ENCODE results near the gene NCR2. TPM values are rescaled to one million over a fixed set of nuclear protein-coding genes. Genes with fewer than 3 reads are reported as not detected.

The NCR2 gene
- total RNA-seq, 2 donors from 2014 or later = not detected

DNA sequence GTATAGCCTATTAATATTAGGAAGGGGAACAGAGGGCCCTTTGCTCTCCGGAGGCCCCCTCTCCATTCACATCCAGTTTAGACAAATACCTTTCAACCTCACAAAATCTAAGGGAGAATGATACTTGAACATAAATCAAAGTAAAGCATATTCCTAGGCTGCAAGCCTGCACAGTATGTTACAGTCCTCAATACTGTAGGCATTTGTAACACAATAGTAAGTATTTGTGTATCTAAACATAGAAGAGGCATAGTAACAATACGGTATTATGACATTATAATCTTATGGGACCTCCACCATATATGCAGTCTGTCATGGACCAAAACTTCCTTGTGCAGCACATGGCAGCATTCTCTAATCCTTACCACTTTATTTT, 46.7 kb upstream of the NCR2 start:
- peaks cover 4% of the 10 kb centered on the region for H3K4me1 Mint-ChIP-seq
- H3K27ac ChIP-seq (ENCODE audit: low read depth, low read length) = no peak overlapping the region
- no peaks in the 10 kb centered on the region for H3K36me3 ChIP-seq (ENCODE audit: control insufficient read depth, insufficient read depth, low read length)
- no peak overlapping the region for H3K27ac Mint-ChIP-seq
- 100% methylated on average over 1 of the region's 2 CpGs for WGBS, 2 experiments (ENCODE audit: insufficient coverage in 1 of 2, insufficient read length in 1 of 2)
- no peak overlapping the region for H3K4me3 ChIP-seq (ENCODE audit: low read length)
- no peaks in the 10 kb centered on the region for H3K36me3 Mint-ChIP-seq (ENCODE audit: low read depth)
- no peaks in the 10 kb centered on the region for H3K9me3 ChIP-seq (ENCODE audit: control insufficient read depth, low read length)
- H3K27me3 Mint-ChIP-seq (ENCODE audit: insufficient read depth) = peaks cover 9% of the 10 kb centered on the region
- DNase-seq = no peak
- H3K9me3 Mint-ChIP-seq = no peaks in the 10 kb centered on the region
- TF ChIP-seq, protein P1, sequence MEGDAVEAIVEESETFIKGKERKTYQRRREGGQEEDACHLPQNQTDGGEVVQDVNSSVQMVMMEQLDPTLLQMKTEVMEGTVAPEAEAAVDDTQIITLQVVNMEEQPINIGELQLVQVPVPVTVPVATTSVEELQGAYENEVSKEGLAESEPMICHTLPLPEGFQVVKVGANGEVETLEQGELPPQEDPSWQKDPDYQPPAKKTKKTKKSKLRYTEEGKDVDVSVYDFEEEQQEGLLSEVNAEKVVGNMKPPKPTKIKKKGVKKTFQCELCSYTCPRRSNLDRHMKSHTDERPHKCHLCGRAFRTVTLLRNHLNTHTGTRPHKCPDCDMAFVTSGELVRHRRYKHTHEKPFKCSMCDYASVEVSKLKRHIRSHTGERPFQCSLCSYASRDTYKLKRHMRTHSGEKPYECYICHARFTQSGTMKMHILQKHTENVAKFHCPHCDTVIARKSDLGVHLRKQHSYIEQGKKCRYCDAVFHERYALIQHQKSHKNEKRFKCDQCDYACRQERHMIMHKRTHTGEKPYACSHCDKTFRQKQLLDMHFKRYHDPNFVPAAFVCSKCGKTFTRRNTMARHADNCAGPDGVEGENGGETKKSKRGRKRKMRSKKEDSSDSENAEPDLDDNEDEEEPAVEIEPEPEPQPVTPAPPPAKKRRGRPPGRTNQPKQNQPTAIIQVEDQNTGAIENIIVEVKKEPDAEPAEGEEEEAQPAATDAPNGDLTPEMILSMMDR (conservative IDR thresholded peaks at IDR 0.05) = no peak
- H3K9ac ChIP-seq (ENCODE audit: extremely low read depth, low read length, poor library complexity, severe bottlenecking) = no peak overlapping the region
- H3K4me3 Mint-ChIP-seq = no peak overlapping the region
- no peaks in the 10 kb centered on the region for H3K27me3 ChIP-seq (ENCODE audit: control insufficient read depth, insufficient read depth, low read length, poor library complexity, severe bottlenecking)
- no peaks in the 10 kb centered on the region for H3K4me1 ChIP-seq (ENCODE audit: control insufficient read depth, insufficient read depth, low read length)

DNA sequence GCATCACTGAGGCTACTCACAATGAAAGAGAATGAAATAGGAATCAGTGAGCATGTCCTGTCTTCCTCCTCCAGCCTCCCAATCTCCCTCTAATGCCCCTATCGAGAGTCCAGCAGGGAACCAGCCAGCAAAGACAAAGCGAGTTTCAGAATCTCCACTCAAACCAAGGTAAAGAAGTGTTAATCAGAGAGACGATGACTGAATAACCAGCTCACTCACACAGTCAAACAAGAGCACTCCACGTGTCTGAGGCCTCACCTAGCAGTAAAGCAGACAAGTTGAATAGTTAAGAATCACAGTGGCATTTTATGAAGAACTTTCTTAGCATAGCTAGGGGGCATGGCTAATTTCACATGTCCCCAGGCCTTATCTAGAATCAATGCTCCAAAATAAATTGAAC, 45.6 kb upstream of the NCR2 start:
- TF ChIP-seq, protein P1 (conservative IDR thresholded peaks at IDR 0.05) = no peak
- WGBS, 2 experiments (ENCODE audit: insufficient coverage in 1 of 2, insufficient read length in 1 of 2) = 44 to 51% methylated on average over 2 to 4 of the region's 4 CpGs
- Mint-ChIP-seq H3K4me1 (peaks cover 4% of the 10 kb centered on the region), H3K36me3 (ENCODE audit: low read depth) (no peaks in the 10 kb centered on the region), H3K27ac (no peak overlapping the region), H3K9me3 (no peaks in the 10 kb centered on the region), H3K27me3 (ENCODE audit: insufficient read depth) (peaks cover 9% of the 10 kb centered on the region), H3K4me3 (no peak overlapping the region)
- no peaks in the 10 kb centered on the region for H3K4me1 ChIP-seq (ENCODE audit: control insufficient read depth, insufficient read depth, low read length)
- no peak overlapping the region for H3K27ac ChIP-seq (ENCODE audit: low read depth, low read length)
- no peak overlapping the region for H3K9ac ChIP-seq (ENCODE audit: extremely low read depth, low read length, poor library complexity, severe bottlenecking)
- H3K36me3 ChIP-seq (ENCODE audit: control insufficient read depth, insufficient read depth, low read length) = no peaks in the 10 kb centered on the region
- H3K4me3 ChIP-seq (ENCODE audit: low read length) = no peak overlapping the region
- no peak for DNase-seq
- no peaks in the 10 kb centered on the region for H3K27me3 ChIP-seq (ENCODE audit: control insufficient read depth, insufficient read depth, low read length, poor library complexity, severe bottlenecking)
- H3K9me3 ChIP-seq (ENCODE audit: control insufficient read depth, low read length) = no peaks in the 10 kb centered on the region

DNA sequence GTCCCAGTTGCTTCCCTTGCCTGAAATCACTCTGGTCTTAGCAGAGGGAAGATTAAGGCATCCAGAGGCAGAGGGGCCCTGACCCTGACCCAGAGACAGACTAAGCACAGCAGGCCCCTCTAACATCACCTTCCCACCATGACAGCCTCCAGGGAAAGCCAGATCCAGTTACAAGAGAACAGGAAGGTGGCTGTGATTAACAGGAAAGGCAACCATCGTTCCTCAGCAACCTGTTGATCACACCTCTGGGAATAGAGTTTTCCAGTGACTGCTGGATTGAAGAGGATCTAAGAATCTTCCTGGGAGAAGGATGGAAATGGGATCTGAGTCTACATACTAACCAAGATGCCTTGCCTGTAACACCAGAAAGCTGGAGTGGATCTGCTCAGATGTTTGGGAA, 43.7 kb upstream of the NCR2 start:
- H3K9me3 ChIP-seq (ENCODE audit: control insufficient read depth, low read length) = peaks cover 8% of the 10 kb centered on the region
- 88 to 91% methylated on average over 1 of the region's 1 CpG for WGBS, 2 experiments (ENCODE audit: insufficient coverage in 1 of 2, insufficient read length in 1 of 2)
- no peaks in the 10 kb centered on the region for H3K27me3 ChIP-seq (ENCODE audit: control insufficient read depth, insufficient read depth, low read length, poor library complexity, severe bottlenecking)
- Mint-ChIP-seq H3K9me3 (peaks cover 11% of the 10 kb centered on the region), H3K27me3 (ENCODE audit: insufficient read depth) (peaks cover 3% of the 10 kb centered on the region), H3K4me1 (peaks cover 4% of the 10 kb centered on the region), H3K4me3 (no peak overlapping the region), H3K36me3 (ENCODE audit: low read depth) (no peaks in the 10 kb centered on the region), H3K27ac (no peak overlapping the region)
- H3K36me3 ChIP-seq (ENCODE audit: control insufficient read depth, insufficient read depth, low read length) = no peaks in the 10 kb centered on the region
- H3K4me3 ChIP-seq (ENCODE audit: low read length) = no peak overlapping the region
- H3K27ac ChIP-seq (ENCODE audit: low read depth, low read length) = no peak overlapping the region
- no peaks in the 10 kb centered on the region for H3K4me1 ChIP-seq (ENCODE audit: control insufficient read depth, insufficient read depth, low read length)
- TF ChIP-seq, protein P1 (conservative IDR thresholded peaks at IDR 0.05) = no peak
- H3K9ac ChIP-seq (ENCODE audit: extremely low read depth, low read length, poor library complexity, severe bottlenecking) = no peak overlapping the region
- DNase-seq = no peak
